ENCODE data around the gene ETV6. TPM values are rescaled to one million over a fixed set of nuclear protein-coding genes. Genes with fewer than 3 reads are reported as not detected.

Gene ETV6
- total RNA-seq, 4 donors from 2014 or later: 17.2 to 28.2 (median 19.3) TPM

GRCh38 chr12:11916113-11916512 lies 266.6 kb downstream of the ETV6 start:
- TF ChIP-seq CTCF (IDR thresholded peaks at IDR 0.05; ENCODE audit: low read depth): no peak

GRCh38 chr12:11916771-11917170 lies 267.3 kb downstream of the ETV6 start:
- TF ChIP-seq CTCF (IDR thresholded peaks at IDR 0.05; ENCODE audit: low read depth): no peak

GRCh38 chr12:11917501-11917900 lies 268.0 kb downstream of the ETV6 start:
- TF ChIP-seq CTCF (IDR thresholded peaks at IDR 0.05; ENCODE audit: low read depth): no peak

- no peak for TF ChIP-seq CTCF (IDR thresholded peaks at IDR 0.05; ENCODE audit: low read depth)
These were observed 270.8 kb downstream of the ETV6 start for GRCh38 chr12:11920231-11920630.

- no peak for TF ChIP-seq CTCF (IDR thresholded peaks at IDR 0.05; ENCODE audit: low read depth)
These were observed 272.9 kb downstream of the ETV6 start for GRCh38 chr12:11922361-11922760.

GRCh38 chr12:11923067-11923466 lies 273.6 kb downstream of the ETV6 start:
- TF ChIP-seq CTCF (IDR thresholded peaks at IDR 0.05; ENCODE audit: low read depth): no peak

- no peak for TF ChIP-seq CTCF (IDR thresholded peaks at IDR 0.05; ENCODE audit: low read depth)
These were observed 277.9 kb downstream of the ETV6 start for GRCh38 chr12:11927286-11927935.
